ENCODE results near the gene SLC13A5. TPM values are rescaled to one million over a fixed set of nuclear protein-coding genes. Genes with fewer than 3 reads are reported as not detected.
"Not testable (repeated sequence)": the region's sequence is repeated elsewhere in the genome, so short reads cannot be mapped to it uniquely, and the experiment has no call there.

Gene SLC13A5
- total and polyA plus RNA-seq, 2 donors (not counting 1 experiment from before 2014, with no cell fraction given), result not detected

GRCh38 chr17:6666557-6666956 lies 46.6 kb downstream of the SLC13A5 start:
- POLR2A ChIA-PET, result interaction anchor here (0.9 kb wide), 1 partner anchor 15 kb away, joined by 3 read pairs; the partner anchor contains the start of genes C17orf100 and MED31
- Histone ChIP-seq H3K9ac (ENCODE audit: low read length) (no peak overlapping the region), H2AFZ (ENCODE audit: insufficient read depth, low read depth, low read length, poor library complexity, severe bottlenecking) (no peak overlapping the region), H3K36me3 (replicated peaks in 1 of 2; ENCODE audit: control extremely low read depth in 1 of 2, control insufficient read depth in 1 of 2, extremely low read depth in 1 of 2, insufficient read depth in 2 of 2, low read length in 1 of 2) (peaks cover 0 to 23% of the 10 kb centered on the region in 2 experiments), H3K4me1 (ENCODE audit: control insufficient read depth in 2 of 2, insufficient read depth in 2 of 2, low read length in 2 of 2) (peaks cover 12 to 25% of the 10 kb centered on the region in 2 donors), H3K4me2 (replicated peaks; ENCODE audit: low read depth, low read length, poor library complexity, severe bottlenecking) (no peak overlapping the region), H3K27me3 (replicated peaks in 1 of 4; ENCODE audit: control extremely low read depth in 1 of 4, control insufficient read depth in 3 of 4, insufficient read depth in 4 of 4, low read length in 3 of 4) (no peaks in the 10 kb centered on the region), H3K27ac (ENCODE audit: low read length in 2 of 2) (no peak overlapping the region), H3K9me3 (ENCODE audit: control extremely low read depth in 1 of 3, control insufficient read depth in 2 of 3, insufficient read depth in 1 of 3, low read length in 2 of 3) (no peaks in the 10 kb centered on the region), H3K4me3 (ENCODE audit: control extremely low read depth in 1 of 5, extremely low read depth in 1 of 5, insufficient read depth in 1 of 5, low read depth in 2 of 5, low read length in 4 of 5) (no peak overlapping the region), H4K20me1 (ENCODE audit: control insufficient read depth, insufficient read depth, low read length, poor library complexity, severe bottlenecking) (peaks cover 21% of the 10 kb centered on the region), H3K79me2 (ENCODE audit: control insufficient read depth, insufficient read depth, low read length) (peaks cover 33% of the 10 kb centered on the region)
- no peak overlapping the region for H3K27ac Mint-ChIP-seq
- no peak overlapping the region for H3K4me3 Mint-ChIP-seq
- DNase-seq, result no peak
- WGBS (ENCODE audit: insufficient coverage), result 85% methylated on average over 6 of the region's 6 CpGs
- H3K9me3 Mint-ChIP-seq (ENCODE audit: insufficient read depth), result no peaks in the 10 kb centered on the region
- intact Hi-C loops (cut with micrococcal nuclease), result loop anchor here (1.0 kb wide), 1 partner anchor 177 kb away; no protein-coding TSS in a partner anchor
- no peaks in the 10 kb centered on the region for H3K27me3 Mint-ChIP-seq
- CTCF ChIA-PET, result interaction anchor here (0.8 to 2.4 kb wide), 12 partner anchors 9 to 244 kb away, joined by 3 to 15 read pairs (median 4); no protein-coding TSS in a partner anchor
- no peak for TF ChIP-seq EZH2 (IDR thresholded peaks at IDR 0.05; ENCODE audit: borderline replicate concordance, insufficient read depth, low read depth, low read length, poor library complexity, severe bottlenecking)
- TF ChIP-seq, protein P1, sequence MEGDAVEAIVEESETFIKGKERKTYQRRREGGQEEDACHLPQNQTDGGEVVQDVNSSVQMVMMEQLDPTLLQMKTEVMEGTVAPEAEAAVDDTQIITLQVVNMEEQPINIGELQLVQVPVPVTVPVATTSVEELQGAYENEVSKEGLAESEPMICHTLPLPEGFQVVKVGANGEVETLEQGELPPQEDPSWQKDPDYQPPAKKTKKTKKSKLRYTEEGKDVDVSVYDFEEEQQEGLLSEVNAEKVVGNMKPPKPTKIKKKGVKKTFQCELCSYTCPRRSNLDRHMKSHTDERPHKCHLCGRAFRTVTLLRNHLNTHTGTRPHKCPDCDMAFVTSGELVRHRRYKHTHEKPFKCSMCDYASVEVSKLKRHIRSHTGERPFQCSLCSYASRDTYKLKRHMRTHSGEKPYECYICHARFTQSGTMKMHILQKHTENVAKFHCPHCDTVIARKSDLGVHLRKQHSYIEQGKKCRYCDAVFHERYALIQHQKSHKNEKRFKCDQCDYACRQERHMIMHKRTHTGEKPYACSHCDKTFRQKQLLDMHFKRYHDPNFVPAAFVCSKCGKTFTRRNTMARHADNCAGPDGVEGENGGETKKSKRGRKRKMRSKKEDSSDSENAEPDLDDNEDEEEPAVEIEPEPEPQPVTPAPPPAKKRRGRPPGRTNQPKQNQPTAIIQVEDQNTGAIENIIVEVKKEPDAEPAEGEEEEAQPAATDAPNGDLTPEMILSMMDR (IDR thresholded peaks at IDR 0.05), result no peak
- peaks cover 32% of the 10 kb centered on the region for H3K4me1 Mint-ChIP-seq
- ATAC-seq (ENCODE audit: low read depth), result no peak

- H3K27ac ChIP-seq (ENCODE audit: low read length in 2 of 2), result no peak overlapping the region
- Mint-ChIP-seq H3K9me3 (ENCODE audit: insufficient read depth) (no peaks in the 10 kb centered on the region), H3K27me3 (no peaks in the 10 kb centered on the region), H3K27ac (no peak overlapping the region), H3K4me1 (peaks cover 37% of the 10 kb centered on the region), H3K4me3 (no peak overlapping the region)
- no peaks in the 10 kb centered on the region for H3K9me3 ChIP-seq (ENCODE audit: control extremely low read depth in 1 of 3, control insufficient read depth in 2 of 3, insufficient read depth in 1 of 3, low read length in 2 of 3)
- ATAC-seq (ENCODE audit: low read depth) (peak; percentile 89), DNase-seq (peak; percentile 70)
- H3K79me2 ChIP-seq (ENCODE audit: control insufficient read depth, insufficient read depth, low read length), result peaks cover 31% of the 10 kb centered on the region
- TF ChIP-seq EZH2 (IDR thresholded peaks at IDR 0.05; ENCODE audit: borderline replicate concordance, insufficient read depth, low read depth, low read length, poor library complexity, severe bottlenecking), result no peak
- TF ChIP-seq, protein P1 (IDR thresholded peaks at IDR 0.05), result peak; percentile 84
- ChIA-PET CTCF (interaction anchor here (0.8 to 2.4 kb wide), 11 partner anchors 8 to 245 kb away, joined by 3 to 15 read pairs (median 4); no protein-coding TSS in a partner anchor), POLR2A (interaction anchor here (0.9 kb wide), 1 partner anchor 15 kb away, joined by 3 read pairs; the partner anchor contains the start of genes C17orf100 and MED31)
- peaks cover 17 to 30% of the 10 kb centered on the region in 2 donors for H3K4me1 ChIP-seq (ENCODE audit: control insufficient read depth in 2 of 2, insufficient read depth in 2 of 2, low read length in 2 of 2)
- H3K4me3 ChIP-seq (ENCODE audit: control extremely low read depth in 1 of 5, extremely low read depth in 1 of 5, insufficient read depth in 1 of 5, low read depth in 2 of 5, low read length in 4 of 5), result no peak overlapping the region
- H3K4me2 ChIP-seq (replicated peaks; ENCODE audit: low read depth, low read length, poor library complexity, severe bottlenecking), result peak overlapping the region; percentile 42
- 25% methylated on average over 9 of the region's 9 CpGs for WGBS (ENCODE audit: insufficient coverage)
- peaks cover 0 to 23% of the 10 kb centered on the region in 2 experiments for H3K36me3 ChIP-seq (replicated peaks in 1 of 2; ENCODE audit: control extremely low read depth in 1 of 2, control insufficient read depth in 1 of 2, extremely low read depth in 1 of 2, insufficient read depth in 2 of 2, low read length in 1 of 2)
- peaks cover 16% of the 10 kb centered on the region for H4K20me1 ChIP-seq (ENCODE audit: control insufficient read depth, insufficient read depth, low read length, poor library complexity, severe bottlenecking)
- H2AFZ ChIP-seq (ENCODE audit: insufficient read depth, low read depth, low read length, poor library complexity, severe bottlenecking), result peak overlapping the region; percentile 31
- intact Hi-C loops (cut with micrococcal nuclease), result loop anchor here (1.0 kb wide), 1 partner anchor 177 kb away; no protein-coding TSS in a partner anchor
- H3K27me3 ChIP-seq (replicated peaks in 1 of 4; ENCODE audit: control extremely low read depth in 1 of 4, control insufficient read depth in 3 of 4, insufficient read depth in 4 of 4, low read length in 3 of 4), result no peaks in the 10 kb centered on the region
- H3K9ac ChIP-seq (ENCODE audit: low read length), result no peak overlapping the region
Measured at GRCh38 chr17:6666077-6666521, 47.1 kb downstream of the SLC13A5 start.

- H3K9ac ChIP-seq (ENCODE audit: low read length), result not testable (repeated sequence)
Measured at GRCh38 chr17:6663200-6663599, 50.0 kb downstream of the SLC13A5 start.

More at GRCh38 chr17:6663200-6663599, 50.0 kb downstream of the SLC13A5 start:
- H3K4me3 ChIP-seq (ENCODE audit: control extremely low read depth in 1 of 5, extremely low read depth in 1 of 5, insufficient read depth in 1 of 5, low read depth in 2 of 5, low read length in 4 of 5); H2AFZ ChIP-seq (ENCODE audit: insufficient read depth, low read depth, low read length, poor library complexity, severe bottlenecking); H3K4me3 Mint-ChIP-seq; H3K4me2 ChIP-seq (replicated peaks; ENCODE audit: low read depth, low read length, poor library complexity, severe bottlenecking); H3K9me3 Mint-ChIP-seq (ENCODE audit: insufficient read depth); DNase-seq; H4K20me1 ChIP-seq (ENCODE audit: control insufficient read depth, insufficient read depth, low read length, poor library complexity, severe bottlenecking); ATAC-seq (ENCODE audit: low read depth); H3K27me3 ChIP-seq (replicated peaks in 1 of 4; ENCODE audit: control extremely low read depth in 1 of 4, control insufficient read depth in 3 of 4, insufficient read depth in 4 of 4, low read length in 3 of 4); H3K9me3 ChIP-seq (ENCODE audit: control extremely low read depth in 1 of 3, control insufficient read depth in 2 of 3, insufficient read depth in 1 of 3, low read length in 2 of 3); H3K27me3 Mint-ChIP-seq; intact Hi-C loops (cut with micrococcal nuclease); H3K27ac Mint-ChIP-seq; H3K27ac ChIP-seq (ENCODE audit: low read length in 2 of 2); POLR2A ChIA-PET: not testable (repeated sequence)
- Histone ChIP-seq H3K4me1 (ENCODE audit: control insufficient read depth in 2 of 2, insufficient read depth in 2 of 2, low read length in 2 of 2) (peaks cover 34 to 54% of the 10 kb centered on the region in 2 donors), H3K36me3 (replicated peaks in 1 of 2; ENCODE audit: control extremely low read depth in 1 of 2, control insufficient read depth in 1 of 2, extremely low read depth in 1 of 2, insufficient read depth in 2 of 2, low read length in 1 of 2) (peaks cover 0 to 11% of the 10 kb centered on the region in 2 experiments), H3K79me2 (ENCODE audit: control insufficient read depth, insufficient read depth, low read length) (peaks cover 38% of the 10 kb centered on the region)
- peaks cover 57% of the 10 kb centered on the region for H3K4me1 Mint-ChIP-seq
- WGBS (ENCODE audit: insufficient coverage), result 97% methylated on average over 14 of the region's 14 CpGs
- CTCF ChIA-PET, result interaction anchor here (1.1 kb wide), 1 partner anchor 248 kb away, joined by 4 read pairs; no protein-coding TSS in a partner anchor

All from B cell (primary cell).